K562 (cell line): ENCODE measurements around the gene NHS. TPM values are rescaled to one million over a fixed set of nuclear protein-coding genes. Genes with fewer than 3 reads are reported as not detected.

Source experiments
- ATAC-seq: fragments of 200-7000 bp; cut with Tn5 transposase; 3 replicates; pipeline ENCODE4 v1.9.1; 2020; ENCODE audit warnings: moderate library complexity
- BruUV-seq: library from RNA; stranded (reverse); fragments of 400-500 nt; replicated peaks from 2 replicates; lab custom pipeline; 2021; lab: Mats Ljungman, UMichigan
- CTCF ChIA-PET: fragments of 300-600 bp; formaldehyde crosslinking; extraction: SDS; loops from one replicate; lab custom pipeline; 2021; ENCODE audit warnings: low intra/inter-chr PET ratio; lab: Yijun Ruan, JAX
- POLR2A ChIA-PET: fragments of 300-600, 350-650 bp; sonication (Branson Sonifier 250); formaldehyde crosslinking; extraction: SDS; loops from one replicate; lab custom pipeline; 2021; ENCODE audit warnings: antibody characterized with exemption, inconsistent platforms; lab: Yijun Ruan, JAX
- DNase-seq, 4 experiments: peaks; one replicate each; pipeline versions ENCODE4 v3.0.0 to v3.0.0-alpha.2; 2011 to 2018; ENCODE audit warnings: low spot score in 3 of 4, mixed read lengths in 3 of 4; ENCODE audit errors: extremely low read depth in 1 of 4
- FAIRE-seq: peaks from 2 replicates; lab custom pipeline; 2011; peaks lifted over from hg19 to GRCh38; lab: Jason Lieb, UNC
- H2AFZ ChIP-seq: 2 replicates; pipeline ENCODE4 v1.6.0; 2011; ENCODE audit warnings: low read depth, low read length, control low read depth, inconsistent platforms
- H3K27ac ChIP-seq: fragments of 200-600 bp; 3 replicates; pipeline ENCODE4 v1.8.0; 2011; ENCODE audit warnings: low read depth, mild to moderate bottlenecking, control low read depth, inconsistent platforms, low read length, moderate library complexity, mixed read lengths; ENCODE audit errors: extremely low read depth
- H3K27me3 ChIP-seq, 2 experiments: fragments of 300-600 bp in 1 of 2; 2 replicates in 1 of 2; 3 replicates in 1 of 2; pipeline versions ENCODE4 v1.6.0 to v1.8.0; 2011; ENCODE audit warnings: inconsistent platforms in 2 of 2, low read length in 2 of 2, mild to moderate bottlenecking in 1 of 2, mixed read lengths in 1 of 2, moderate library complexity in 1 of 2; ENCODE audit not compliant: control insufficient read depth in 2 of 2, insufficient read depth in 2 of 2
- H3K36me3 ChIP-seq: fragments of 300-600 bp; 3 replicates; pipeline ENCODE4 v1.8.0; 2011; ENCODE audit warnings: mild to moderate bottlenecking, low read length, inconsistent platforms; ENCODE audit not compliant: control insufficient read depth, insufficient read depth
- H3K4me1 ChIP-seq, 2 experiments: fragments of 200-600 bp in 1 of 2; replicated peaks in 1 of 2; 2 replicates in 1 of 2; 3 replicates in 1 of 2; pipeline versions ENCODE4 v1.5.1 to v1.8.0; 2011; ENCODE audit warnings: inconsistent platforms in 2 of 2, low read length in 2 of 2, mild to moderate bottlenecking in 1 of 2, mixed read lengths in 1 of 2, moderate library complexity in 1 of 2; ENCODE audit not compliant: control insufficient read depth in 2 of 2, insufficient read depth in 2 of 2
- H3K4me2 ChIP-seq: 2 replicates; pipeline ENCODE4 v1.6.1; 2011; ENCODE audit warnings: low read length, control low read depth, inconsistent platforms, mixed read lengths; ENCODE audit not compliant: insufficient read depth
- H3K4me3 ChIP-seq: fragments of 200-600 bp; sonication (generic), shearing (Covaris generic); 2 replicates; pipeline ENCODE4 v1.5.1; 2016; ENCODE audit warnings: control low read depth, inconsistent platforms
- H3K79me2 ChIP-seq: fragments of 200-600 bp; 3 replicates; pipeline ENCODE4 v1.8.0; 2011; ENCODE audit warnings: low read length, inconsistent platforms; ENCODE audit not compliant: control insufficient read depth, insufficient read depth
- H3K9ac ChIP-seq, 2 experiments: 2 replicates each; pipeline versions ENCODE4 v1.6.0 to v1.6.1; 2011; ENCODE audit warnings: low read depth in 2 of 2, low read length in 2 of 2, control low read depth in 1 of 2, inconsistent platforms in 1 of 2, mild to moderate bottlenecking in 1 of 2, mixed read lengths in 1 of 2; ENCODE audit not compliant: insufficient read depth in 1 of 2
- H3K9me1 ChIP-seq: one replicate; pipeline ENCODE4 v1.6.0; 2011; ENCODE audit warnings: inconsistent platforms, mild to moderate bottlenecking, low read length, moderate library complexity; ENCODE audit not compliant: control insufficient read depth, insufficient read depth
- H3K9me3 ChIP-seq: replicated peaks from 2 replicates; pipeline ENCODE4 v1.5.1; 2011; ENCODE audit warnings: low read depth, low read length, inconsistent platforms; ENCODE audit not compliant: control insufficient read depth, insufficient read depth
- H4K20me1 ChIP-seq: replicated peaks from 2 replicates; pipeline ENCODE4 v1.6.1; 2011; ENCODE audit warnings: low read length, inconsistent platforms, mixed read lengths; ENCODE audit not compliant: control insufficient read depth, insufficient read depth
- ASH1L ChIP-seq: fragments of 450-650 bp; IDR thresholded peaks from 2 replicates; pipeline ENCODE4 v1.6.1; 2018; ENCODE audit warnings: borderline replicate concordance, mild to moderate bottlenecking, low read depth; ENCODE audit not compliant: partially characterized antibody
- BRCA1 ChIP-seq, 2 experiments: fragments of 450-650 bp in 1 of 2; sonication (generic) in 1 of 2; formaldehyde crosslinking in 1 of 2; IDR thresholded peaks; 2 replicates each; pipeline versions ENCODE4 v1.5.0 to v1.6.1; 2017 to 2020; ENCODE audit warnings: mild to moderate bottlenecking in 1 of 2, missing genetic modification reagents in 1 of 2
- BRD4 ChIP-seq: fragments of 200-600 bp; sonication (generic); IDR thresholded peaks from 2 replicates; pipeline ENCODE4 v1.6.1; 2017; ENCODE audit warnings: inconsistent platforms
- C11orf30 ChIP-seq: fragments of 450-650 bp; IDR thresholded peaks from 2 replicates; pipeline ENCODE4 v1.6.1; 2016; ENCODE audit warnings: low read depth, mild to moderate bottlenecking
- CBX3 ChIP-seq, 2 experiments: IDR thresholded peaks; 1 replicate in 1 of 2; 2 replicates in 1 of 2; pipeline ENCODE4 v1.6.1; 2012; ENCODE audit warnings: inconsistent platforms in 2 of 2, low read length in 2 of 2, borderline replicate concordance in 1 of 2, control low read depth in 1 of 2
- CGGBP1 ChIP-seq: fragments of 250-450 bp; sonication (Bioruptor Pico); IDR thresholded peaks from 2 replicates; pipeline ENCODE4 v1.9.0; 2021; ENCODE audit warnings: mild to moderate bottlenecking
- HDAC3 ChIP-seq: fragments of 450-650 bp; IDR thresholded peaks from 2 replicates; pipeline ENCODE4 v1.6.1; 2018; ENCODE audit warnings: borderline replicate concordance, mild to moderate bottlenecking, moderate library complexity; ENCODE audit not compliant: partially characterized antibody
- ILK ChIP-seq: fragments of 450-650 bp; IDR thresholded peaks from 2 replicates; pipeline ENCODE4 v1.6.1; 2016; ENCODE audit warnings: missing genetic modification characterization, low read depth, mild to moderate bottlenecking, missing compliant biosample characterization, moderate library complexity, borderline replicate concordance
- IRF2 ChIP-seq: sonication (generic); formaldehyde crosslinking; IDR thresholded peaks from 2 replicates; pipeline ENCODE4 v1.8.1; 2022; ENCODE audit warnings: mild to moderate bottlenecking, missing genetic modification reagents
- MAFG ChIP-seq: fragments of 450-650 bp; conservative IDR thresholded peaks from 2 replicates; pipeline ENCODE4 v1.6.1; 2016; ENCODE audit warnings: missing genetic modification characterization, missing compliant biosample characterization
- NCOA2 ChIP-seq, 2 experiments: fragments of 450-650 bp; IDR thresholded peaks; 2 replicates each; pipeline ENCODE4 v1.6.1; 2018; ENCODE audit warnings: mild to moderate bottlenecking in 2 of 2, moderate library complexity in 1 of 2; ENCODE audit not compliant: partially characterized antibody in 2 of 2
- TEAD4 ChIP-seq, 2 experiments: sonication (generic) in 1 of 2; formaldehyde crosslinking in 1 of 2; IDR thresholded peaks; 2 replicates each; pipeline versions ENCODE4 v1.6.1 to v1.8.0; 2012 to 2022; ENCODE audit warnings: borderline replicate concordance in 1 of 2, inconsistent platforms in 1 of 2, low read length in 1 of 2, mild to moderate bottlenecking in 1 of 2, missing genetic modification reagents in 1 of 2
- ZNF217 ChIP-seq: sonication (generic); formaldehyde crosslinking; IDR thresholded peaks from 2 replicates; pipeline ENCODE4 v1.8.0; 2022; ENCODE audit warnings: mild to moderate bottlenecking, missing genetic modification reagents
- ZNF239 ChIP-seq: fragments of 250-450 bp; sonication (Bioruptor Pico); IDR thresholded peaks from 2 replicates; pipeline ENCODE4 v1.4.0; 2020; ENCODE audit warnings: mild to moderate bottlenecking
- ZNF316 ChIP-seq: fragments of 450-650 bp; IDR thresholded peaks from 2 replicates; pipeline ENCODE4 v1.6.1; 2016
- ZNF57 ChIP-seq: fragments of 450-650 bp; formaldehyde crosslinking; IDR thresholded peaks from 2 replicates; pipeline ENCODE4 v1.4.0; 2020; ENCODE audit warnings: mild to moderate bottlenecking, moderate library complexity
- ZNF76 ChIP-seq: fragments of 250-450 bp; sonication (Bioruptor Pico); IDR thresholded peaks from 2 replicates; pipeline ENCODE4 v1.4.0; 2020; ENCODE audit warnings: mild to moderate bottlenecking, moderate library complexity, borderline replicate concordance
- ZSCAN29 ChIP-seq: fragments of 450-650 bp; IDR thresholded peaks from 2 replicates; pipeline ENCODE4 v1.6.1; 2017
- in situ Hi-C: fragments of 300-500 bp; cut with MboI; formaldehyde crosslinking; loops from 4 replicates; pipeline ENCODE4 v1.15.0; 2018; ENCODE audit warnings: inconsistent platforms, mixed read lengths
- intact Hi-C: fragments of 100-400 bp; cut with micrococcal nuclease; formaldehyde crosslinking; loops from 2 replicates; pipeline ENCODE4 v1.14.2; 2022
- polyA plus RNA-seq, 8 experiments: library from polyadenylated mRNA; depleted of rRNA in 4 of 8; stranded (reverse) in 5 of 8; unstranded in 3 of 8; fragments of >200 nt; fragmentation: Nextera tagmentation in 2 of 8; fragmentation: Illumina TruSeq in 1 of 8; extraction: Ambion mirVana in 2 of 8; extraction: Trizol in 1 of 8; gene quantifications; 2 replicates each; pipeline versions ENCODE4 v1.2.1 to v1.2.3, GENCODE V29; 2011 to 2014; ENCODE audit warnings: inconsistent platforms in 1 of 8, missing spikeins in 1 of 8
- total RNA-seq, 7 experiments: library from RNA; depleted of rRNA in 6 of 7; stranded (reverse); fragments of >200 nt in 6 of 7; fragmentation: Illumina TruSeq in 2 of 7; extraction: Trizol in 2 of 7; gene quantifications; 2 replicates each; pipeline versions ENCODE4 v1.2.1 to v1.2.3, GENCODE V29; 2011 to 2021; ENCODE audit warnings: low replicate concordance in 1 of 7
- TF ChIP-seq, protein P1 (sequence below): fragments of 250-450 bp; sonication (Bioruptor Pico); IDR thresholded peaks from 2 replicates; pipeline ENCODE4 v1.5.0; 2021

The NHS gene
- total and polyA plus RNA-seq, 9 of the 15 experiments (the other 6 are each of a cell fraction or from before 2014, with no cell fraction given): 0.02 TPM; not detected in 8

DNA sequence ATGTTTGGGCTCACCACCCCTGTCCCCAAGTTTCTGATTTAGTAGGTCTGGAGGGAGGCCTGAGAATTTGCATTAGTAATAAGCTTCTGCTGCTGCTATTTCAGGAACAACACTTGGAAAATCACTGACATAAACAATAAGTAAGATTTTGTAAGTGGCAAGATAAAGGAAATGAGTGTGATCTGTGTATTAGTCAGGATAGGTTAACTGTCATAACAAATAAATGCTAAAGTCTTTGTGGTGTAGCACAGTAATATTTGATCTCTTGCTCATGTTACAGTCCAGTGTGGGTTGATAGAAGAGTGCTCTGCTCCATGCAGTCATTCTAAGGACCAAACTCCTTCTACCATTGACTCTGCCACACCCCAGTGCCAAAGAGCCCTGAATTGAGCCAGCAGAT is 67.0 kb downstream of the NHS start:
- Histone ChIP-seq H3K27me3 (no peaks in the 10 kb centered on the region), H3K4me1 (no peaks in the 10 kb centered on the region), H3K9me1 (no peaks in the 10 kb centered on the region), H3K4me2 (no peak overlapping the region), H4K20me1 (no peaks in the 10 kb centered on the region), H3K79me2 (no peaks in the 10 kb centered on the region), H2AFZ (no peak overlapping the region), H3K27ac (no peak overlapping the region), H3K9me3 (no peaks in the 10 kb centered on the region), H3K4me3 (no peak overlapping the region), H3K36me3 (no peaks in the 10 kb centered on the region), H3K9ac (no peak overlapping the region)
- no peak for FAIRE-seq
- no peak for DNase-seq
- in situ Hi-C loops (no loop called here), intact Hi-C loops (no loop called here)
- ChIA-PET CTCF (no interaction called here), POLR2A (no interaction called here)
- BruUV-seq: no TSS peak
- TF ChIP-seq BRCA1 (IDR thresholded peaks at IDR 0.05): no peak
- TF ChIP-seq BRCA1 (CRISPR knock-in tag; IDR thresholded peaks at IDR 0.05): no peak
- TF ChIP-seq ILK (tag): no peak
- TF ChIP-seq MAFG (tag): no peak
- TF ChIP-seq ZNF239 (CRISPR knock-in tag): no peak
- no peak for TF ChIP-seq ZNF217 (CRISPR knock-in tag)
- TF ChIP-seq CBX3 (IDR thresholded peaks at IDR 0.05; ENCODE audit: borderline replicate concordance in 1 of 2, low read length in 2 of 2): no peak
- no peak for TF ChIP-seq BRD4
- TF ChIP-seq ASH1L: no peak
- TF ChIP-seq NCOA2 (IDR thresholded peaks at IDR 0.05; ENCODE audit: partially characterized antibody in 2 of 2): no peak
- no peak for TF ChIP-seq ZNF76 (CRISPR knock-in tag)
- no peak for TF ChIP-seq IRF2 (CRISPR knock-in tag)
- TF ChIP-seq TEAD4 (IDR thresholded peaks at IDR 0.05; ENCODE audit: low read length): no peak
- no peak for TF ChIP-seq TEAD4 (CRISPR knock-in tag; IDR thresholded peaks at IDR 0.05; ENCODE audit: borderline replicate concordance)
- no peak for TF ChIP-seq CGGBP1 (CRISPR knock-in tag)
- TF ChIP-seq, protein P1, sequence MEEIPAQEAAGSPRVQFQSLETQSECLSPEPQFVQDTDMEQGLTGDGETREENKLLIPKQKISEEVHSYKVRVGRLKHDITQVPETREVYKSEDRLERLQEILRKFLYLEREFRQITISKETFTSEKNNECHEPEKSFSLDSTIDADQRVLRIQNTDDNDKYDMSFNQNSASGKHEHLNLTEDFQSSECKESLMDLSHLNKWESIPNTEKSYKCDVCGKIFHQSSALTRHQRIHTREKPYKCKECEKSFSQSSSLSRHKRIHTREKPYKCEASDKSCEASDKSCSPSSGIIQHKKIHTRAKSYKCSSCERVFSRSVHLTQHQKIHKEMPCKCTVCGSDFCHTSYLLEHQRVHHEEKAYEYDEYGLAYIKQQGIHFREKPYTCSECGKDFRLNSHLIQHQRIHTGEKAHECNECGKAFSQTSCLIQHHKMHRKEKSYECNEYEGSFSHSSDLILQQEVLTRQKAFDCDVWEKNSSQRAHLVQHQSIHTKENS: no peak
- no peak for TF ChIP-seq ZNF316
- no peak for TF ChIP-seq C11orf30
- TF ChIP-seq ZSCAN29: no peak
- TF ChIP-seq HDAC3: no peak
- no peak for TF ChIP-seq ZNF57
- ATAC-seq: no peak
